ENCODE data around the gene SLC51B.
A peak's percentile ranks its signal among the peaks of the same experiment; 100 is the strongest.

Gene SLC51B

GRCh38 chr15:65032801-65033537 lies 12.2 kb upstream of the SLC51B start:
- DNase-seq (ENCODE audit: low spot score) = no peak
- Histone ChIP-seq H3K4me1 (ENCODE audit: insufficient read depth, poor library complexity, severe bottlenecking) (peaks cover 5% of the 10 kb centered on the region), H3K4me3 (ENCODE audit: severe bottlenecking) (no peak overlapping the region), H3K36me3 (ENCODE audit: low read depth) (no peaks in the 10 kb centered on the region), H3K9me3 (ENCODE audit: severe bottlenecking) (no peaks in the 10 kb centered on the region), H3K27ac (ENCODE audit: poor library complexity, severe bottlenecking) (no peak overlapping the region), H3K27me3 (ENCODE audit: insufficient read depth, poor library complexity, severe bottlenecking) (no peaks in the 10 kb centered on the region)
- TF ChIP-seq CTCF (IDR thresholded peaks at IDR 0.05; ENCODE audit: poor library complexity, severe bottlenecking) = no peak
- peak; percentile 46 for ATAC-seq (ENCODE audit: low read depth)

GRCh38 chr15:65033659-65034269 lies 11.4 kb upstream of the SLC51B start:
- no peak overlapping the region for H3K4me3 ChIP-seq (ENCODE audit: severe bottlenecking)
- DNase-seq (ENCODE audit: low spot score) (no peak), ATAC-seq (ENCODE audit: low read depth) (peak; percentile 35; the same call in 2 of the 3 replicates)
- H3K27ac ChIP-seq (ENCODE audit: poor library complexity, severe bottlenecking) = no peak overlapping the region
- no peaks in the 10 kb centered on the region for H3K4me1 ChIP-seq (ENCODE audit: insufficient read depth, poor library complexity, severe bottlenecking)
- no peaks in the 10 kb centered on the region for H3K36me3 ChIP-seq (ENCODE audit: low read depth)
- H3K9me3 ChIP-seq (ENCODE audit: severe bottlenecking) = no peaks in the 10 kb centered on the region
- peak; percentile 94 for TF ChIP-seq CTCF (IDR thresholded peaks at IDR 0.05; ENCODE audit: poor library complexity, severe bottlenecking)
- H3K27me3 ChIP-seq (ENCODE audit: insufficient read depth, poor library complexity, severe bottlenecking) = no peaks in the 10 kb centered on the region

- Histone ChIP-seq H3K36me3 (ENCODE audit: low read depth) (no peaks in the 10 kb centered on the region), H3K27me3 (ENCODE audit: insufficient read depth, poor library complexity, severe bottlenecking) (no peaks in the 10 kb centered on the region), H3K4me1 (ENCODE audit: insufficient read depth, poor library complexity, severe bottlenecking) (no peaks in the 10 kb centered on the region), H3K9me3 (ENCODE audit: severe bottlenecking) (no peaks in the 10 kb centered on the region), H3K4me3 (ENCODE audit: severe bottlenecking) (no peak overlapping the region), H3K27ac (ENCODE audit: poor library complexity, severe bottlenecking) (no peak overlapping the region)
- DNase-seq (ENCODE audit: low spot score) (no peak), ATAC-seq (ENCODE audit: low read depth) (no peak)
- no peak for TF ChIP-seq CTCF (IDR thresholded peaks at IDR 0.05; ENCODE audit: poor library complexity, severe bottlenecking)
Measured at GRCh38 chr15:65034719-65035118, 10.5 kb upstream of the SLC51B start.

- ATAC-seq (ENCODE audit: low read depth) (no peak), DNase-seq (ENCODE audit: low spot score) (no peak)
- H3K36me3 ChIP-seq (ENCODE audit: low read depth) = no peaks in the 10 kb centered on the region
- H3K4me1 ChIP-seq (ENCODE audit: insufficient read depth, poor library complexity, severe bottlenecking) = no peaks in the 10 kb centered on the region
- H3K27ac ChIP-seq (ENCODE audit: poor library complexity, severe bottlenecking) = no peak overlapping the region
- H3K9me3 ChIP-seq (ENCODE audit: severe bottlenecking) = no peaks in the 10 kb centered on the region
- H3K4me3 ChIP-seq (ENCODE audit: severe bottlenecking) = no peak overlapping the region
- no peak for TF ChIP-seq CTCF (IDR thresholded peaks at IDR 0.05; ENCODE audit: poor library complexity, severe bottlenecking)
- H3K27me3 ChIP-seq (ENCODE audit: insufficient read depth, poor library complexity, severe bottlenecking) = no peaks in the 10 kb centered on the region
Measured at GRCh38 chr15:65037309-65037708, 7.9 kb upstream of the SLC51B start.

GRCh38 chr15:65038428-65038827 lies 6.8 kb upstream of the SLC51B start:
- Histone ChIP-seq H3K36me3 (ENCODE audit: low read depth) (no peaks in the 10 kb centered on the region), H3K4me1 (ENCODE audit: insufficient read depth, poor library complexity, severe bottlenecking) (no peaks in the 10 kb centered on the region), H3K27ac (ENCODE audit: poor library complexity, severe bottlenecking) (no peak overlapping the region), H3K27me3 (ENCODE audit: insufficient read depth, poor library complexity, severe bottlenecking) (no peaks in the 10 kb centered on the region), H3K4me3 (ENCODE audit: severe bottlenecking) (no peak overlapping the region), H3K9me3 (ENCODE audit: severe bottlenecking) (no peaks in the 10 kb centered on the region)
- ATAC-seq (ENCODE audit: low read depth) (no peak), DNase-seq (ENCODE audit: low spot score) (no peak)
- TF ChIP-seq CTCF (IDR thresholded peaks at IDR 0.05; ENCODE audit: poor library complexity, severe bottlenecking) = no peak
